HG03064 (cell line): ENCODE measurements around the gene CCDC187.
"Not testable (repeated sequence)": the region's sequence is repeated elsewhere in the genome, so short reads cannot be mapped to it uniquely, and the experiment has no call there.

ENCODE experiments used
- ATAC-seq: cut with Tn5 transposase; IDR thresholded peaks from one replicate; pipeline ENCODE4 v1.9.1; 2021; ENCODE audit warnings: low read depth; ENCODE audit not compliant: unreplicated experiment

The CCDC187 gene

GRCh38 chr9:136245219-136246150 lies 58.4 kb downstream of the CCDC187 start, which contains the start of gene QSOX2:
Gene QSOX2, minus strand, starts transcription at chr9:136245812. Its CDS starts 9 bp downstream, at chr9:136245803.
- ATAC-seq: no peak

- no peak for ATAC-seq
These were observed 59.0 kb downstream of the CCDC187 start for GRCh38 chr9:136244969-136245218.

- no peak for ATAC-seq
These were observed 59.5 kb downstream of the CCDC187 start for GRCh38 chr9:136244122-136244968.

- no peak for ATAC-seq
These were observed 60.3 kb downstream of the CCDC187 start for GRCh38 chr9:136243631-136244030.

- ATAC-seq: no peak
These were observed 60.9 kb downstream of the CCDC187 start for GRCh38 chr9:136242918-136243525.

GRCh38 chr9:136242248-136242647 lies 61.6 kb downstream of the CCDC187 start:
- ATAC-seq: no peak

GRCh38 chr9:136241542-136241941 lies 62.4 kb downstream of the CCDC187 start:
- ATAC-seq: no peak

GRCh38 chr9:136240941-136241340 lies 63.0 kb downstream of the CCDC187 start:
- ATAC-seq: no peak

- no peak for ATAC-seq
These were observed 63.9 kb downstream of the CCDC187 start for GRCh38 chr9:136239983-136240330.

- no peak for ATAC-seq
These were observed 64.5 kb downstream of the CCDC187 start for GRCh38 chr9:136239135-136239982.

- no peak for ATAC-seq
These were observed 65.6 kb downstream of the CCDC187 start for GRCh38 chr9:136238342-136238732.

GRCh38 chr9:136237486-136238341 lies 66.2 kb downstream of the CCDC187 start:
- ATAC-seq: no peak

- ATAC-seq: not testable (repeated sequence)
These were observed 67.2 kb downstream of the CCDC187 start for GRCh38 chr9:136236471-136237410.

- no peak for ATAC-seq
These were observed 68.0 kb downstream of the CCDC187 start for GRCh38 chr9:136235709-136236455.

GRCh38 chr9:136235171-136235570 lies 68.7 kb downstream of the CCDC187 start:
- no peak for ATAC-seq

- ATAC-seq: no peak
These were observed 69.3 kb downstream of the CCDC187 start for GRCh38 chr9:136234597-136234996.

- ATAC-seq: no peak
These were observed 70.0 kb downstream of the CCDC187 start for GRCh38 chr9:136233868-136234267.

GRCh38 chr9:136233411-136233810 lies 70.5 kb downstream of the CCDC187 start:
- ATAC-seq: no peak
